ENCODE measurements around the gene RNF183.

GRCh38 chr9:113267911-113268566, 35.1 kb downstream of the RNF183 start:
- no peak for TF ChIP-seq POLR2A (IDR thresholded peaks at IDR 0.05)
- TF ChIP-seq, protein P1, sequence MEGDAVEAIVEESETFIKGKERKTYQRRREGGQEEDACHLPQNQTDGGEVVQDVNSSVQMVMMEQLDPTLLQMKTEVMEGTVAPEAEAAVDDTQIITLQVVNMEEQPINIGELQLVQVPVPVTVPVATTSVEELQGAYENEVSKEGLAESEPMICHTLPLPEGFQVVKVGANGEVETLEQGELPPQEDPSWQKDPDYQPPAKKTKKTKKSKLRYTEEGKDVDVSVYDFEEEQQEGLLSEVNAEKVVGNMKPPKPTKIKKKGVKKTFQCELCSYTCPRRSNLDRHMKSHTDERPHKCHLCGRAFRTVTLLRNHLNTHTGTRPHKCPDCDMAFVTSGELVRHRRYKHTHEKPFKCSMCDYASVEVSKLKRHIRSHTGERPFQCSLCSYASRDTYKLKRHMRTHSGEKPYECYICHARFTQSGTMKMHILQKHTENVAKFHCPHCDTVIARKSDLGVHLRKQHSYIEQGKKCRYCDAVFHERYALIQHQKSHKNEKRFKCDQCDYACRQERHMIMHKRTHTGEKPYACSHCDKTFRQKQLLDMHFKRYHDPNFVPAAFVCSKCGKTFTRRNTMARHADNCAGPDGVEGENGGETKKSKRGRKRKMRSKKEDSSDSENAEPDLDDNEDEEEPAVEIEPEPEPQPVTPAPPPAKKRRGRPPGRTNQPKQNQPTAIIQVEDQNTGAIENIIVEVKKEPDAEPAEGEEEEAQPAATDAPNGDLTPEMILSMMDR (IDR thresholded peaks at IDR 0.05) = no peak
